Smooth muscle cell (in vitro differentiated cells): Measurements from ENCODE around the gene RCC2. TPM values are rescaled to one million over a fixed set of nuclear protein-coding genes. Genes with fewer than 3 reads are reported as not detected.
"Not testable (repeated sequence)": the region's sequence is repeated elsewhere in the genome, so short reads cannot be mapped to it uniquely, and the experiment has no call there.

Experiments used
- DNase-seq: peaks from one replicate; lab custom pipeline; 2025; ENCODE audit not compliant: unreplicated experiment; lab: John Stamatoyannopoulos, UW
- H2AFZ ChIP-seq: fragments of 200-600 bp; sonication (generic); 2 replicates; pipeline ENCODE4 v1.6.0; 2016; ENCODE audit warnings: antibody characterized with exemption, low read depth, mild to moderate bottlenecking
- H3F3A ChIP-seq: fragments of 200-600 bp; sonication (generic); 2 replicates; pipeline ENCODE4 v1.6.0; 2017; ENCODE audit warnings: antibody characterized with exemption, low read depth
- H3K27ac ChIP-seq: fragments of 200-600 bp; sonication (generic); 2 replicates; pipeline ENCODE4 v1.5.1; 2016; ENCODE audit warnings: low read depth, mild to moderate bottlenecking
- H3K27me3 ChIP-seq: fragments of 200-600 bp; sonication (generic); 2 replicates; pipeline ENCODE4 v1.6.1; 2016; ENCODE audit warnings: low read depth, mild to moderate bottlenecking
- H3K36me3 ChIP-seq: fragments of 200-600 bp; sonication (generic); 2 replicates; pipeline ENCODE4 v1.5.1; 2016; ENCODE audit warnings: low read depth
- H3K4me1 ChIP-seq: fragments of 200-600 bp; sonication (generic); 2 replicates; pipeline ENCODE4 v1.5.1; 2016; ENCODE audit warnings: low read depth
- H3K4me2 ChIP-seq: fragments of 200-600 bp; sonication (generic); 2 replicates; pipeline ENCODE4 v1.6.0; 2016; ENCODE audit warnings: mild to moderate bottlenecking
- H3K4me3 ChIP-seq: fragments of 200-600 bp; sonication (generic); 2 replicates; pipeline ENCODE4 v1.5.1; 2016; ENCODE audit warnings: mild to moderate bottlenecking
- H3K79me2 ChIP-seq: fragments of 200-600 bp; sonication (generic); 2 replicates; pipeline ENCODE4 v1.6.0; 2016; ENCODE audit warnings: low read depth, mild to moderate bottlenecking
- H3K9ac ChIP-seq: fragments of 200-600 bp; sonication (generic); 2 replicates; pipeline ENCODE4 v1.6.0; 2016; ENCODE audit warnings: low read depth
- H3K9me3 ChIP-seq: fragments of 200-600 bp; sonication (generic); replicated peaks from 2 replicates; pipeline ENCODE4 v1.5.1; 2016; ENCODE audit warnings: low read depth
- H4K20me1 ChIP-seq: fragments of 200-600 bp; sonication (generic); 2 replicates; pipeline ENCODE4 v1.6.0; 2016; ENCODE audit warnings: low read depth
- CTCF ChIP-seq: fragments of 200-600 bp; sonication (generic); IDR thresholded peaks from 2 replicates; pipeline ENCODE4 v1.5.1; 2017; ENCODE audit warnings: borderline replicate concordance, mild to moderate bottlenecking, antibody characterized with exemption; ENCODE audit not compliant: insufficient read depth, poor library complexity, severe bottlenecking
- WGBS: methylation state at CpG from one replicate; pipeline ENCODE4 v1.1.7; 2016; ENCODE audit warnings: low lambda C conversion rate; 5-methylcytosine and 5-hydroxymethylcytosine counted together
- polyA plus RNA-seq: library from polyadenylated mRNA; unstranded; fragments of >200 nt; fragmentation: Nextera tagmentation; extraction: Ambion mirVana; gene quantifications from 2 replicates; pipeline ENCODE4 v1.2.1, GENCODE V29; 2016
- total RNA-seq: library from RNA; depleted of rRNA; stranded (reverse); fragments of >200 nt; gene quantifications from 2 replicates; pipeline ENCODE4 v1.2.3, GENCODE V29; 2014

Gene RCC2
- total and polyA plus RNA-seq, 2 experiments from 2014 or later, result 28.0 to 44.5 TPM

- WGBS, result 90% methylated on average over 2 of the region's 2 CpGs
- Histone ChIP-seq H2AFZ (no peak overlapping the region), H3K4me1 (no peaks in the 10 kb centered on the region), H3K36me3 (no peaks in the 10 kb centered on the region), H3K9me3 (no peaks in the 10 kb centered on the region), H3K4me2 (no peak overlapping the region), H3F3A (no peaks in the 10 kb centered on the region), H3K4me3 (no peak overlapping the region), H3K27ac (no peak overlapping the region), H4K20me1 (no peaks in the 10 kb centered on the region), H3K9ac (no peak overlapping the region), H3K79me2 (no peaks in the 10 kb centered on the region), H3K27me3 (peaks cover 10% of the 10 kb centered on the region)
- DNase-seq, result no peak
- TF ChIP-seq CTCF, result no peak
These were observed 31.9 kb upstream of the RCC2 start for GRCh38 chr1:17471393-17471792.

- TF ChIP-seq CTCF, result no peak
- Histone ChIP-seq H3K4me3 (no peak overlapping the region), H3F3A (no peaks in the 10 kb centered on the region), H3K4me1 (no peaks in the 10 kb centered on the region), H3K79me2 (no peaks in the 10 kb centered on the region), H3K27ac (no peak overlapping the region), H3K4me2 (no peak overlapping the region), H3K9ac (no peak overlapping the region), H3K36me3 (no peaks in the 10 kb centered on the region), H3K9me3 (no peaks in the 10 kb centered on the region), H2AFZ (no peak overlapping the region), H3K27me3 (peaks cover 10% of the 10 kb centered on the region), H4K20me1 (no peaks in the 10 kb centered on the region)
- no peak for DNase-seq
- 28% methylated on average over 8 of the region's 11 CpGs for WGBS
These were observed 30.7 kb upstream of the RCC2 start for GRCh38 chr1:17470021-17470799.

- DNase-seq, H3K4me3 ChIP-seq, H3K9me3 ChIP-seq, H3K9ac ChIP-seq, H2AFZ ChIP-seq, H4K20me1 ChIP-seq, H3K36me3 ChIP-seq, H3K4me1 ChIP-seq, H3K79me2 ChIP-seq, H3K4me2 ChIP-seq, H3K27ac ChIP-seq, H3F3A ChIP-seq: not testable (repeated sequence)
- 82% methylated on average over 16 of the region's 16 CpGs for WGBS
- peaks cover 10% of the 10 kb centered on the region for H3K27me3 ChIP-seq
These were observed 29.1 kb upstream of the RCC2 start for GRCh38 chr1:17468357-17469265.

- peaks cover 10% of the 10 kb centered on the region for H3K27me3 ChIP-seq
- H3K4me3 ChIP-seq, result no peak overlapping the region
- no peak overlapping the region for H3K27ac ChIP-seq
- no peaks in the 10 kb centered on the region for H4K20me1 ChIP-seq
- no peak for TF ChIP-seq CTCF
- H2AFZ ChIP-seq, result no peak overlapping the region
- H3F3A ChIP-seq, result no peaks in the 10 kb centered on the region
- no peaks in the 10 kb centered on the region for H3K79me2 ChIP-seq
- DNase-seq, result no peak
- H3K9me3 ChIP-seq, result no peaks in the 10 kb centered on the region
- WGBS, result 75% methylated on average over 6 of the region's 6 CpGs
- H3K36me3 ChIP-seq, result no peaks in the 10 kb centered on the region
- no peak overlapping the region for H3K4me2 ChIP-seq
- H3K9ac ChIP-seq, result no peak overlapping the region
- H3K4me1 ChIP-seq, result no peaks in the 10 kb centered on the region
These were observed 26.9 kb upstream of the RCC2 start for GRCh38 chr1:17466359-17466758.
